H9 (cell line): ENCODE data around the gene ARMC2. TPM values are rescaled to one million over a fixed set of nuclear protein-coding genes. Genes with fewer than 3 reads are reported as not detected.

Experiments used
- DNase-seq: peaks from one replicate; pipeline ENCODE4 v3.0.0-alpha.2; 2017
- H2AFZ ChIP-seq: one replicate; pipeline ENCODE4 v1.6.1; 2013; ENCODE audit warnings: mild to moderate bottlenecking, low read length, control low read depth, moderate library complexity
- H2AK5ac ChIP-seq: 2 replicates; pipeline ENCODE4 v1.6.1; 2013; ENCODE audit warnings: low read length, control low read depth, mixed read lengths; ENCODE audit not compliant: insufficient read length
- H2BK120ac ChIP-seq: one replicate; pipeline ENCODE4 v1.6.1; 2013; ENCODE audit warnings: low read depth, mild to moderate bottlenecking, low read length, control low read depth, inconsistent platforms; ENCODE audit not compliant: poor library complexity, severe bottlenecking
- H2BK12ac ChIP-seq: 2 replicates; pipeline ENCODE4 v1.6.1; 2013; ENCODE audit warnings: low read length, control low read depth, mixed read lengths, low read depth; ENCODE audit not compliant: insufficient read length
- H2BK15ac ChIP-seq: 2 replicates; pipeline ENCODE4 v1.6.1; 2013; ENCODE audit warnings: low read depth, low read length, control low read depth
- H2BK20ac ChIP-seq: one replicate; pipeline ENCODE4 v1.6.1; 2013; ENCODE audit warnings: low read depth, mild to moderate bottlenecking, low read length, control low read depth, inconsistent platforms; ENCODE audit not compliant: poor library complexity, severe bottlenecking
- H2BK5ac ChIP-seq: 2 replicates; pipeline ENCODE4 v1.6.1; 2013; ENCODE audit warnings: low read length, control low read depth, mixed read lengths; ENCODE audit not compliant: insufficient read length
- H3K14ac ChIP-seq: 2 replicates; pipeline ENCODE4 v1.6.1; 2013; ENCODE audit warnings: low read length, control low read depth; ENCODE audit not compliant: insufficient read depth
- H3K18ac ChIP-seq: 2 replicates; pipeline ENCODE4 v1.6.1; 2013; ENCODE audit warnings: low read depth, mild to moderate bottlenecking, mixed read lengths, low read length, control low read depth; ENCODE audit not compliant: insufficient read length
- H3K23ac ChIP-seq: 2 replicates; pipeline ENCODE4 v1.6.1; 2013; ENCODE audit warnings: low read length, control low read depth, mixed read lengths, low read depth; ENCODE audit not compliant: insufficient read length
- H3K23me2 ChIP-seq: 2 replicates; pipeline ENCODE4 v1.6.1; 2013; ENCODE audit warnings: low read depth, mild to moderate bottlenecking, mixed read lengths, low read length, control low read depth; ENCODE audit not compliant: insufficient read length, poor library complexity, severe bottlenecking
- H3K27ac ChIP-seq: 2 replicates; pipeline ENCODE4 v1.5.1; 2013; ENCODE audit warnings: low read length, control low read depth, mixed read lengths, low read depth; ENCODE audit not compliant: insufficient read length
- H3K27me3 ChIP-seq: 2 replicates; pipeline ENCODE4 v1.6.1; 2013; ENCODE audit warnings: low read length, control low read depth, inconsistent platforms; ENCODE audit not compliant: insufficient read depth
- H3K4ac ChIP-seq: 2 replicates; pipeline ENCODE4 v1.6.1; 2013; ENCODE audit warnings: low read depth, mild to moderate bottlenecking, control low read depth, inconsistent platforms, low read length, moderate library complexity
- H3K4me1 ChIP-seq: 2 replicates; pipeline ENCODE4 v1.6.1; 2013; ENCODE audit warnings: low read length, control low read depth, inconsistent platforms; ENCODE audit not compliant: insufficient read depth
- H3K4me2 ChIP-seq: 2 replicates; pipeline ENCODE4 v1.6.1; 2013; ENCODE audit warnings: low read length, control low read depth, mixed read lengths; ENCODE audit not compliant: insufficient read length, insufficient read depth
- H3K56ac ChIP-seq: 2 replicates; pipeline ENCODE4 v1.6.1; 2013; ENCODE audit warnings: low read depth, mild to moderate bottlenecking, mixed read lengths, low read length, control low read depth; ENCODE audit not compliant: insufficient read length
- H3K79me1 ChIP-seq: 2 replicates; pipeline ENCODE4 v1.6.1; 2013; ENCODE audit warnings: low read depth, mild to moderate bottlenecking, moderate library complexity, low read length, control low read depth, inconsistent platforms; ENCODE audit not compliant: insufficient read depth, poor library complexity, severe bottlenecking
- H3K79me2 ChIP-seq: 2 replicates; pipeline ENCODE4 v1.6.1; 2013; ENCODE audit warnings: low read length, control low read depth, inconsistent platforms; ENCODE audit not compliant: insufficient read depth
- H3K9ac ChIP-seq: 2 replicates; pipeline ENCODE4 v1.6.1; 2013; ENCODE audit warnings: low read length, control low read depth, mixed read lengths; ENCODE audit not compliant: insufficient read length; ENCODE audit errors: extremely low read depth
- H3K9me3 ChIP-seq: one replicate; pipeline ENCODE4 v1.6.1; 2013; ENCODE audit warnings: low read depth, low read length, inconsistent platforms; ENCODE audit not compliant: control insufficient read depth
- H3T11ph ChIP-seq: one replicate; pipeline ENCODE4 v1.6.1; 2013; ENCODE audit warnings: mild to moderate bottlenecking, low read length, control low read depth, inconsistent platforms
- H4K20me1 ChIP-seq: one replicate; pipeline ENCODE4 v1.6.1; 2013; ENCODE audit not compliant: control insufficient read depth, insufficient read length, insufficient read depth
- H4K5ac ChIP-seq: 2 replicates; pipeline ENCODE4 v1.6.1; 2013; ENCODE audit warnings: low read depth, mild to moderate bottlenecking, mixed read lengths, low read length, control low read depth; ENCODE audit not compliant: insufficient read length
- H4K8ac ChIP-seq: replicated peaks from 2 replicates; pipeline ENCODE4 v1.6.1; 2013; ENCODE audit warnings: low read length, control low read depth, mixed read lengths, low read depth; ENCODE audit not compliant: insufficient read length
- H4K91ac ChIP-seq: 2 replicates; pipeline ENCODE4 v1.6.1; 2013; ENCODE audit warnings: low read depth, mild to moderate bottlenecking, moderate library complexity, mixed read lengths, low read length, control low read depth; ENCODE audit not compliant: insufficient read length
- H3K27ac Mint-ChIP-seq, 3 experiments: 2 replicates in 2 of 3; 3 replicates in 1 of 3; pipeline ENCODE4 v1.8.0; 2020 to 2021; ENCODE audit warnings: mixed read lengths in 3 of 3, mild to moderate bottlenecking in 1 of 3, moderate library complexity in 1 of 3
- H3K27me3 Mint-ChIP-seq: 2 replicates; pipeline ENCODE4 v1.8.0; 2021; ENCODE audit warnings: low read depth, mild to moderate bottlenecking, moderate library complexity, mixed read lengths
- H3K36me3 Mint-ChIP-seq, 3 experiments: 2 replicates in 2 of 3; 3 replicates in 1 of 3; pipeline ENCODE4 v1.8.0; 2020 to 2021; ENCODE audit warnings: low read depth in 3 of 3, mixed read lengths in 3 of 3; ENCODE audit not compliant: insufficient read depth in 1 of 3
- H3K4me1 Mint-ChIP-seq, 2 experiments: 2 replicates each; pipeline ENCODE4 v1.8.0; 2020; ENCODE audit warnings: mixed read lengths in 2 of 2
- H3K4me3 Mint-ChIP-seq, 2 experiments: 2 replicates in 1 of 2; 3 replicates in 1 of 2; pipeline ENCODE4 v1.8.0; 2020 to 2021; ENCODE audit warnings: mild to moderate bottlenecking in 2 of 2, mixed read lengths in 2 of 2, moderate library complexity in 1 of 2
- H3K9me3 Mint-ChIP-seq, 2 experiments: 2 replicates in 1 of 2; 3 replicates in 1 of 2; pipeline ENCODE4 v1.8.0; 2020; ENCODE audit warnings: mild to moderate bottlenecking in 2 of 2, mixed read lengths in 2 of 2, moderate library complexity in 1 of 2
- WGBS: extraction: QIAGEN DNeasy Blood & Tissue Kit; methylation state at CpG from one replicate; pipeline ENCODE4 v1.1.7; 2013; ENCODE audit warnings: missing lambda C conversion rate, low lambda C conversion rate, mixed read lengths; ENCODE audit not compliant: insufficient read length; ENCODE audit errors: extremely low coverage; 5-methylcytosine and 5-hydroxymethylcytosine counted together
- total RNA-seq: library from RNA; stranded (reverse); gene quantifications from 2 replicates; pipeline ENCODE4 v1.2.1, GENCODE V29; 2021
- TF ChIP-seq, protein P1 (sequence below): fragments of 200-600 bp; sonication (generic); conservative IDR thresholded peaks from 3 replicates; pipeline ENCODE4 v1.8.0; 2021; ENCODE audit warnings: antibody characterized with exemption, mild to moderate bottlenecking

ARMC2 gene
- total RNA-seq, 1 experiment from 2014 or later: 2.8 TPM

DNA sequence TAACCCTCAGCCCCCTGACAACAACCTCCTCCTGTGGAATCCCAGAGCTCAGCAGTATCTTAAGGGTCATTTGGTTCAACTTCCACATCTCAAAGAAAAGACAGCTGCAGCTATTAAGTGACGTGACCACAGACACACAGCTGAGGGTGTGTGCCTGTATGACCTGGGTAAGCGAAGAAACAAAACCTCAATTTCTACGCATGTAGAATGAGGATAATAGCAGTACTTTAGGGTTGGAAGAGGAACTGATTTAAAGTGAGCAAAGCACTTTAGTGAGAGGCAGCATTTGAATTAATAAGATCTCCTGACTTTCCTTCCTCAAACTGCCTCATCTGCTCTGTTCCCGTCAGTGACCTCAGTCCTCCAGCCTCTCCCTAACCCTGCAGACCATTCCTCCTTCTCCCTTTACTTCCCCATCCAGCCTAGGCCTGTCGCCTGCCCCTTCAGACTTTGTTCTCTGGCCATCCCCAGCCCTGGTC lies 6.8 kb upstream of the ARMC2 start:
- Histone ChIP-seq H4K5ac (no peak overlapping the region), H2BK20ac (no peak overlapping the region), H2AFZ (no peak overlapping the region), H3T11ph (no peak overlapping the region), H3K18ac (no peak overlapping the region), H3K4me2 (no peak overlapping the region), H3K27ac (no peak overlapping the region), H3K14ac (no peak overlapping the region), H2BK120ac (no peak overlapping the region), H3K79me1 (no peaks in the 10 kb centered on the region), H3K9me3 (no peaks in the 10 kb centered on the region), H2BK12ac (no peak overlapping the region), H3K4me1 (peaks cover 5% of the 10 kb centered on the region), H3K23ac (no peak overlapping the region), H3K79me2 (no peaks in the 10 kb centered on the region), H3K4ac (no peak overlapping the region), H4K8ac (no peak overlapping the region), H3K23me2 (no peaks in the 10 kb centered on the region), H4K20me1 (no peaks in the 10 kb centered on the region), H3K9ac (no peak overlapping the region), H2BK5ac (no peak overlapping the region), H2BK15ac (no peak overlapping the region), H3K27me3 (no peaks in the 10 kb centered on the region; the same call in 1 of the 2 replicates), H4K91ac (no peak overlapping the region), H2AK5ac (no peak overlapping the region), H3K56ac (no peak overlapping the region)
- Mint-ChIP-seq H3K9me3 (no peaks in the 10 kb centered on the region), H3K36me3 (no peaks in the 10 kb centered on the region), H3K27ac (no peak overlapping the region; a peak in 1 of 7 replicates), H3K4me1 (peaks cover 24 to 25% of the 10 kb centered on the region in 2 experiments), H3K27me3 (peaks cover 14% of the 10 kb centered on the region), H3K4me3 (no peak overlapping the region)
- TF ChIP-seq, protein P1, sequence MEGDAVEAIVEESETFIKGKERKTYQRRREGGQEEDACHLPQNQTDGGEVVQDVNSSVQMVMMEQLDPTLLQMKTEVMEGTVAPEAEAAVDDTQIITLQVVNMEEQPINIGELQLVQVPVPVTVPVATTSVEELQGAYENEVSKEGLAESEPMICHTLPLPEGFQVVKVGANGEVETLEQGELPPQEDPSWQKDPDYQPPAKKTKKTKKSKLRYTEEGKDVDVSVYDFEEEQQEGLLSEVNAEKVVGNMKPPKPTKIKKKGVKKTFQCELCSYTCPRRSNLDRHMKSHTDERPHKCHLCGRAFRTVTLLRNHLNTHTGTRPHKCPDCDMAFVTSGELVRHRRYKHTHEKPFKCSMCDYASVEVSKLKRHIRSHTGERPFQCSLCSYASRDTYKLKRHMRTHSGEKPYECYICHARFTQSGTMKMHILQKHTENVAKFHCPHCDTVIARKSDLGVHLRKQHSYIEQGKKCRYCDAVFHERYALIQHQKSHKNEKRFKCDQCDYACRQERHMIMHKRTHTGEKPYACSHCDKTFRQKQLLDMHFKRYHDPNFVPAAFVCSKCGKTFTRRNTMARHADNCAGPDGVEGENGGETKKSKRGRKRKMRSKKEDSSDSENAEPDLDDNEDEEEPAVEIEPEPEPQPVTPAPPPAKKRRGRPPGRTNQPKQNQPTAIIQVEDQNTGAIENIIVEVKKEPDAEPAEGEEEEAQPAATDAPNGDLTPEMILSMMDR: no peak
- DNase-seq: no peak
- WGBS: no CpG with 5 or more reads among the region's 5 CpGs
